CD4-positive, alpha-beta T cell treated with Interleukin-15 for 1 hour (primary cell): Measurements from ENCODE around the gene LRRN1.

Experiments used
- DNase-seq: peaks from one replicate; pipeline ENCODE4 v3.0.0-alpha.2; 2020

LRRN1 gene

GRCh38 chr3:3799173-3800079 lies at the start of gene LRRN1:
TSS of gene LRRN1 (plus strand) at chr3:3799431. CDS start at chr3:3844642, 45,211 bp downstream.
- DNase-seq = peak; percentile 63

DNA sequence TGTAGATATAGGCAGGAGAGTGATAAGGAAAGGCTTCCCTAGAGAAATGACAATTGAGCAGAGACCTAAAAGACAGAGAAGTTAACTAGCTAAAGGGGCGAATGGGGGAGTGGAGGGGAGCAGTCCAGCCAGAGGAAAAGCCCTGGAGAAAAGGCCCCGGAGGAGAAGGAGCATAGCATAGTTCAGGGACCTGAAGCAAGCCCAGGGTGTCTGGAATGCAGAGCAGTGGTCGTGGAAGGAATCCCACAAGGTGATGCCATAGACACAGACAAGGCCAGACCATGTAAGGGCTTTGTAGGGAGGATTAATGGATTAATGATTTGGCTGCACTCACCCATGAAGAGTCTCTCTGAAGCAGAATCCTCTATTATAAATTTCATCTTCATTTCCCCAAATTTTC lies 45.8 kb upstream of the LRRN1 start:
- DNase-seq = no peak

DNA sequence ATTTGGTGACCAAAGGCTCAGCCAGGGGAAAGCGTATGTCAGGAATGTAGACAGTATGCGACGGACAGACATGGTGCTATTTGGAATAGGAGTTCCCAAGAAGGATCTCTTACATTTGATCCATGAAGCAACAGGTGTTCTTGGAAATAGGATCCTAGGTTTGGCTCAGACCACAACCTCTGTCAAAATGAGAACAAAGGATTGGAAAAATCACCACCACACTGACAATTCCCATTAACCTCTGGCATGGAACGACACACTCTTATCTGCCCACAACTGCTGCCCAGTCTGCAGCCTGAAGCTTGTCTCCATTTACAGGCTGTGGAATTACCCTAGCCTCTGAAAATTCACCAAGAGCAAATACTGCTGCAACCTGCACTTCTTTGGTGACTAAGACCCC lies 33.6 kb upstream of the LRRN1 start:
- no peak for DNase-seq

- DNase-seq = no peak
Measured at GRCh38 chr3:3766140-3766539, 33.1 kb upstream of the LRRN1 start.

DNA sequence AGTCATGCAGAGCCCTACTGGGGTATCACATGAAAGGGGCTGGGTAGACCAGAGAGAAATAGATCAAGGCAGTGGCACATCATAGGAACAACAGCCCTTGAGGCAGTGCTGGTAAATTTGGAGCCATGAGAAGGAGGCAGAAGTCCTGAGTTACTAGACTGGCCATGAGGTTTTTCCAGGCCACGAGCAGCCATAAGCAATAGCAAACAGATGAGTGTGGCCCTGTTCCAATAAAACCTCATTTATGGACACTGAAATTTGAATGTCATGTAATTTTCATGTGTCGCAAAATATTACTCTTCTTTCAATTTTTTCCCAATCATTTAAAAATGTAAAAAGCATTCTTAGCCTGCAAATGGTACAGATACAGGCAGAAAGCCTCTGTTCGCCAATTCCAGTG lies 28.1 kb upstream of the LRRN1 start:
- no peak for DNase-seq

DNA sequence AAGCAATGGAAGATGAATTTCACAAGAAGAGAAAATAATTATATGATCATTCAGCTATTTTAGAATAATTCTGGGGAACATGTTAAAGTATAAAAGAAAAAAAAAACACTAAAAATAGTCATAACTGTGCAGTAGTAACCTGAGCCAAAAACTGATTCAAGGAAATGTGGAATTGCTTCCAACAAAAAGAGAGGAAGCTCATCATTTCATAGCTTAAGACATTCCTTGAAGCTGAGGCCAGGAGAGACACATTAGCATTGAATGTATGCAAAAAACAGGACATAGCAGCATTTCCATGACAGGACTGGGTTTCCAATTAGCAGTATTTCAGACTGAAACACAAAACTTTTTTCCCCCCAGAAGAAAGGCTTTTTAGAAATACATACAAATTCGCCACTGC lies 27.7 kb upstream of the LRRN1 start:
- no peak for DNase-seq

- no peak for DNase-seq
Measured at GRCh38 chr3:3772338-3772737, 26.9 kb upstream of the LRRN1 start.

- no peak for DNase-seq
Measured at GRCh38 chr3:3772920-3773319, 26.3 kb upstream of the LRRN1 start.

GRCh38 chr3:3776607-3777006 lies 22.6 kb upstream of the LRRN1 start:
- DNase-seq = no peak

DNA sequence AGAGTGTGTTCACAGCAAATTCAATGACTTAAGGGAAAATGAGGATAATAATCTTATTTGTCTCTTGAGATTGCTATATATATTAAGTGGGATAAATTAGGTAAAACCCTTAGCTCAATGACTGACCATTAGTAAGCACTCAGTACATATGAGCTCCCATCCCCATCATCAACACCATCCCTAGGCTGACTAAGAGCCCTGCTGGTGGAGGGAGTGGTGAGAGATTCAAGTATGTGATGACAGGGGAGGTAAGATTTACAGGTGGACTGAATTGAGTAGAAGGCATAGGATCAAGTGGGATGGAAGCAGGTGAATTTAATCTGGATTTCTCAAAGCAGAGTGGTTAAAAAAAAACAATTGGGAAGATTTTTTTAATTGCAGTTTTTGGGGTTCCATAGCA lies 21.0 kb upstream of the LRRN1 start:
- no peak for DNase-seq

DNA sequence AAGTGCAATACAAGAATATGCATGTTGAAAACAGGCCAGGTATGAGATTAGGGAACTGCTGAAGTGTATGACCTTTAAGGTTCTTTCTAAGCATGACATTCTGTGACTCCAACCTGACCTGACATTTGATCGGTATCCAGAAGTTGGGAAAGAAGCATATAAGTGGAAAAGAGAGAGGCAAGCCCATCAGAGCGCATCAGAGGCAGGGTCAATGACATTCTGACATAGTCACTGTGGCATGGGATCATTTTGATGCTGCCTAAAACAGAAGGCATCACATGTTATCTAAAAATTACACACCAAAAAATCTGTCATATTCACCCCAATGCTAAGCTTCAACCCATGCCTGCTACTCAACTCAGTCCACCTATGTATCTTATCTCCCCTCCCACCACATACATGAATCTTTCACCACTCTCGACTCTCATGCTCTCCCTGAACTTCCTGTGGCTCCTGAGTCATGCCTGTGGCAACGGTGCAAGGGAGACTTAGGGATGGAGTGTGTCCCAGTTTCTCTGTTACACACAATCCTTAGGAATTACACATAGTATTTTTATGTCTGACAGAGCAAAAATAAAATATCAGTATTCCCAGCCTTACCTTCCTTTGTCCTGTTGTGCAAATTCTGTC lies 20.5 kb upstream of the LRRN1 start:
- no peak for DNase-seq

GRCh38 chr3:3782457-3782856 lies 16.8 kb upstream of the LRRN1 start:
- no peak for DNase-seq

GRCh38 chr3:3783210-3783609 lies 16.0 kb upstream of the LRRN1 start:
- no peak for DNase-seq

GRCh38 chr3:3783696-3784095 lies 15.5 kb upstream of the LRRN1 start:
- no peak for DNase-seq

GRCh38 chr3:3792391-3792790 lies 6.8 kb upstream of the LRRN1 start:
- DNase-seq = no peak

DNA sequence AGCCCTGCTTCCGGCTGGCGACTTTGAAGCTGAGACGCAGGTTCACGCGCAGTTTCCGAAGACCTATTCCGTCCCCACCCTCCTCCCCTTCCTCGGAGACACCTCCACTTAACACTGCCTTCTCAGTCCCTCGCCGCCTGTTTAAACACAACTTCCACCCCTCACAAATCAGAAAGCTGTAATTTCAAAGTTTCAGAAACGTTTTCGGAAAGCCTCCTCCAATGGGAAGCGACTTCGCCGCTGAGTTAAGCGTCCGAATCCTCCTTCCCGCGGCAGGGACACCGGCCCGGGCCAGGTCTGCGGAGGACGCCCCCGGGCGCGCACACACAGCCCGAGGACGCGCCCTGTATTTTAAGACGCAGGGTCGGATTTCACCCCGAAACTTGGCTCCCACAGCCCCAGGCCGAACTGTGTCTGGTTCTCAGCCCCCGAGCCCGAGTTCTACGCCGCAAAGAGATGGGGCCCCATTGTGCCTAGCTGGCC lies 559 bp upstream of the LRRN1 start:
- DNase-seq = peak; percentile 43

DNA sequence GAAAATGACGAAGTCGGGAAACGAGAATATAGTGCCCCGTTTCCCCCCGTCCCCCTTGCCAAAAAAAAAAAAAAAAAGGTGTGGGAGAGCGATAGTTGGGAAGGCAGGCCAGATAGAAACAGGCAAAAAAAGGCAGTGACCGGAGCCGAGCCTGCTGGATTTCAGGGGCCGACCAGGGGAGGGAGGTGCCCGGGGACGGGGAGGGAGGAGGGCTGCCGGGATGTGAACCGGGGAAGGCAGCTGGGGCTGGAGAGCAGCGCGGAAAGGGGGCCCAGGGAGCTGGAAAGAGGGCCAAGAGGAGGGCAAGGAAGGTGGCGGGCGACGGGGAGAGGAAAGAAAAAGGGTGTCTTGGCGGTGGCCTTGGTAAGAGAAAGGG lies 837 bp downstream of the LRRN1 start:
- DNase-seq = no peak

- DNase-seq = peak; percentile 16
Measured at GRCh38 chr3:3800685-3801493, 1.7 kb downstream of the LRRN1 start.

GRCh38 chr3:3801494-3801841 lies 2.2 kb downstream of the LRRN1 start:
- no peak for DNase-seq

GRCh38 chr3:3802046-3802445 lies 2.8 kb downstream of the LRRN1 start:
- no peak for DNase-seq

- DNase-seq = no peak
Measured at GRCh38 chr3:3804560-3804959, 5.3 kb downstream of the LRRN1 start.

DNA sequence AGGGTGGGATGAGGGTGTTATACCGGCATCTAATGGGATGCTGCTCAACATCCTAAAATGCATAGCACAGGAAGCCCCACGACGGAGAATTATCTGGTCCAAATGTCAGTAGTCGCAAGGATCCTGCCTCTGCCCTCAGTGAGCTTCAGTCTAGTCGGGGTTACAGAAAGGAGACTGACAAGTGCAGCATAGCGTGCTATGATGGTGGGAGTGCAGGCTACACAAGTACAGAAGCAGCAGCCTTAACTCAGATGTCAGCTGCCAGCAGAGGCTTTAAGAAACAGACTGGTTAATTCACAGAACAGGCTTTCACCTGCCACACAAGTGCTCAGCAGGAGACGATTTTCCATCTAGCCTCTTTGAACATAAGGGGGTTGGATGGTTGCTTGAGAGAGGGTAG lies 6.9 kb downstream of the LRRN1 start:
- no peak for DNase-seq

DNA sequence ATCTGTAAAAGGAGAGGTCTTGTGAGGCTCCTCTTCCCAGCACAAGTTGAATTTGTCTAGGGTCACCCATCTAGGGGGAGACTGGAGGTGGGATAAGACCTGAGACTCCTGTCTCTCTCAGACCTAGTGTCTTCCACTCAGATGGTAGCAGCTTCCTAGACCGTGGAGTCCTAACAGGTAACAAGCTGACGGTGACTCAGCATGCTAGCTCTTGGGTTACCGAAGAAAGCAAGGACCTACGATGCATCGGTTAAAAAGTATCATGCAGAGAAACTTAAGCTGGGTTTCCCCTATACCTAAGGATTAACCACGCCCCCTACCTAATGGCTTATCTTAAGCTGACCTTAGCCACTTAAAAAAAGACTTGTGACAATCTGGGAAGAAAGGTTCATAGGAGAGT lies 7.6 kb downstream of the LRRN1 start:
- DNase-seq = no peak

- DNase-seq = no peak
Measured at GRCh38 chr3:3813013-3813412, 13.8 kb downstream of the LRRN1 start.
